GM12801 (cell line): ENCODE results near the gene POC1A.

Source experiments
- CTCF ChIP-seq: IDR thresholded peaks from one replicate; pipeline ENCODE4 v1.5.1; 2011; ENCODE audit warnings: control low read depth; ENCODE audit not compliant: insufficient read length; ENCODE audit errors: extremely low read depth

POC1A gene

GRCh38 chr3:52040600-52040999 is 113.6 kb downstream of the POC1A start:
- no peak for TF ChIP-seq CTCF

GRCh38 chr3:52039846-52040245 is 114.4 kb downstream of the POC1A start:
- no peak for TF ChIP-seq CTCF

GRCh38 chr3:52039426-52039825 is 114.8 kb downstream of the POC1A start:
- TF ChIP-seq CTCF, result no peak

- no peak for TF ChIP-seq CTCF
These were observed 116.0 kb downstream of the POC1A start for GRCh38 chr3:52038227-52038626.

- TF ChIP-seq CTCF, result no peak
These were observed 116.9 kb downstream of the POC1A start for GRCh38 chr3:52037291-52037690.

GRCh38 chr3:52036829-52037228 is 117.4 kb downstream of the POC1A start:
- TF ChIP-seq CTCF, result no peak

GRCh38 chr3:52036222-52036694 is 118.0 kb downstream of the POC1A start:
- no peak for TF ChIP-seq CTCF

GRCh38 chr3:52034651-52035050 is 119.6 kb downstream of the POC1A start:
- no peak for TF ChIP-seq CTCF
